GM12878 (cell line): ENCODE data around the gene UFSP2. TPM values are rescaled to one million over a fixed set of nuclear protein-coding genes. Genes with fewer than 3 reads are reported as not detected.
A peak's percentile ranks its signal among the peaks of the same experiment; 100 is the strongest.

Experiments used
- ATAC-seq: fragments of 200-7000 bp; cut with Tn5 transposase; 3 replicates; pipeline ENCODE4 v1.9.1; 2020; ENCODE audit warnings: mild to moderate bottlenecking, moderate library complexity
- BruUV-seq: library from RNA; stranded (reverse); fragments of 400-500 nt; replicated peaks from 2 replicates; lab custom pipeline; 2021; lab: Mats Ljungman, UMichigan
- CTCF ChIA-PET: fragments of 300-600 bp; sonication (Branson Sonifier 250); formaldehyde crosslinking; extraction: SDS; loops from one replicate; lab custom pipeline; 2021; ENCODE audit warnings: inconsistent platforms; lab: Yijun Ruan, JAX
- POLR2A ChIA-PET: fragments of 350-600 bp; formaldehyde crosslinking; extraction: SDS; loops from one replicate; lab custom pipeline; 2021; ENCODE audit warnings: inconsistent platforms; lab: Charles Lee
- RAD21 ChIA-PET: fragments of 300-600 bp; sonication (Branson Sonifier 250); formaldehyde crosslinking; loops from one replicate; lab custom pipeline; 2023; ENCODE audit warnings: antibody characterized with exemption; ENCODE audit not compliant: unreplicated experiment; lab: Charles Lee
- SMC1A ChIA-PET: fragments of 300-600 bp; sonication (Branson Sonifier 250); formaldehyde crosslinking; loops from one replicate; lab custom pipeline; 2023; ENCODE audit not compliant: unreplicated experiment, uncharacterized antibody; lab: Charles Lee
- DNase-seq: peaks from one replicate; pipeline ENCODE4 v3.0.0-alpha.2; 2011; ENCODE audit warnings: low read depth, low spot score
- FAIRE-seq: peaks from 3 replicates; lab custom pipeline; 2011; peaks lifted over from hg19 to GRCh38; lab: Jason Lieb, UNC
- H2AFZ ChIP-seq: 2 replicates; pipeline ENCODE4 v1.6.0; 2011; ENCODE audit warnings: low read depth, low read length, control low read depth; ENCODE audit not compliant: control insufficient read depth
- H3K27ac ChIP-seq: 2 replicates; pipeline ENCODE4 v1.5.1; 2011; ENCODE audit warnings: control low read depth; ENCODE audit not compliant: control insufficient read depth, insufficient read depth
- H3K27me3 ChIP-seq, 2 experiments: replicated peaks in 1 of 2; 2 replicates each; pipeline versions ENCODE4 v1.6.0 to v1.6.1; 2011; ENCODE audit warnings: low read length in 1 of 2; ENCODE audit not compliant: control insufficient read depth in 2 of 2, insufficient read depth in 2 of 2
- H3K36me3 ChIP-seq, 2 experiments: 2 replicates each; pipeline ENCODE4 v1.5.1; 2011; ENCODE audit warnings: low read length in 1 of 2; ENCODE audit not compliant: control insufficient read depth in 2 of 2, insufficient read depth in 2 of 2
- H3K4me1 ChIP-seq: 2 replicates; pipeline ENCODE4 v1.6.1; 2011; ENCODE audit warnings: mild to moderate bottlenecking, low read length, moderate library complexity, mixed read lengths; ENCODE audit not compliant: control insufficient read depth, insufficient read depth
- H3K4me2 ChIP-seq: 2 replicates; pipeline ENCODE4 v1.6.0; 2011; ENCODE audit warnings: control low read depth; ENCODE audit not compliant: control insufficient read depth, insufficient read depth
- H3K4me3 ChIP-seq: fragments of 200-600 bp; sonication (generic); 2 replicates; pipeline ENCODE4 v1.5.1; 2016
- H3K79me2 ChIP-seq: 2 replicates; pipeline ENCODE4 v1.6.0; 2011; ENCODE audit warnings: low read length; ENCODE audit not compliant: control insufficient read depth, insufficient read depth
- H3K9ac ChIP-seq: 2 replicates; pipeline ENCODE4 v1.8.0; 2011; ENCODE audit warnings: low read length, control low read depth, mixed read lengths; ENCODE audit not compliant: control insufficient read depth, insufficient read depth
- H3K9me3 ChIP-seq: replicated peaks from 3 replicates; pipeline ENCODE4 v1.5.1; 2011; ENCODE audit warnings: mild to moderate bottlenecking, low read length; ENCODE audit not compliant: control insufficient read depth, insufficient read depth
- H4K20me1 ChIP-seq: 2 replicates; pipeline ENCODE4 v1.6.0; 2011; ENCODE audit not compliant: control insufficient read depth, insufficient read depth
- BACH1 ChIP-seq: fragments of 450-650 bp; IDR thresholded peaks from 2 replicates; pipeline ENCODE4 v1.6.1; 2017; ENCODE audit warnings: mild to moderate bottlenecking, borderline replicate concordance
- BMI1 ChIP-seq: fragments of 450-650 bp; IDR thresholded peaks from 2 replicates; pipeline ENCODE4 v1.6.1; 2016; ENCODE audit warnings: mild to moderate bottlenecking, moderate library complexity, borderline replicate concordance
- CBX5 ChIP-seq: sonication (generic); IDR thresholded peaks from 2 replicates; pipeline ENCODE4 v1.6.1; 2016; ENCODE audit warnings: low read depth, moderate library complexity, mild to moderate bottlenecking, inconsistent platforms
- CTCF ChIP-seq, 3 experiments: IDR thresholded peaks in 2 of 3; conservative IDR thresholded peaks in 1 of 3; 2 replicates each; pipeline ENCODE4 v1.5.1; 2011; ENCODE audit warnings: low read depth in 3 of 3, low read length in 3 of 3, mild to moderate bottlenecking in 3 of 3, control low read depth in 2 of 3, moderate library complexity in 2 of 3, inconsistent platforms in 1 of 3, mixed read lengths in 1 of 3; ENCODE audit not compliant: control insufficient read depth in 2 of 3, insufficient read depth in 1 of 3; ENCODE audit errors: extremely low read depth in 1 of 3
- DPF2 ChIP-seq: fragments of 450-650 bp; IDR thresholded peaks from 2 replicates; pipeline ENCODE4 v1.6.1; 2017; ENCODE audit warnings: mild to moderate bottlenecking
- EGR1 ChIP-seq, 2 experiments: IDR thresholded peaks; 1 replicate in 1 of 2; 2 replicates in 1 of 2; pipeline ENCODE4 v1.6.1; 2011 to 2012; ENCODE audit warnings: low read depth in 2 of 2, low read length in 2 of 2, borderline replicate concordance in 1 of 2, mild to moderate bottlenecking in 1 of 2, moderate library complexity in 1 of 2
- ETV6 ChIP-seq, 2 experiments: fragments of 450-650 bp in 1 of 2; IDR thresholded peaks in 1 of 2; conservative IDR thresholded peaks in 1 of 2; 2 replicates each; pipeline ENCODE4 v1.6.1; 2014; ENCODE audit warnings: antibody characterized with exemption in 1 of 2, borderline replicate concordance in 1 of 2, low read depth in 1 of 2, mild to moderate bottlenecking in 1 of 2, moderate library complexity in 1 of 2
- IKZF2 ChIP-seq, 2 experiments: fragments of 450-650 bp; IDR thresholded peaks; 2 replicates each; pipeline ENCODE4 v1.6.1; 2017; ENCODE audit warnings: mild to moderate bottlenecking in 2 of 2, moderate library complexity in 2 of 2
- KLF5 ChIP-seq: fragments of 450-650 bp; IDR thresholded peaks from 2 replicates; pipeline ENCODE4 v1.6.1; 2014; ENCODE audit warnings: mild to moderate bottlenecking; ENCODE audit not compliant: partially characterized antibody
- MEF2A ChIP-seq: IDR thresholded peaks from 2 replicates; pipeline ENCODE4 v1.6.1; 2011; ENCODE audit warnings: low read depth, mild to moderate bottlenecking, low read length, moderate library complexity; ENCODE audit not compliant: insufficient read depth
- NKRF ChIP-seq: fragments of 450-650 bp; conservative IDR thresholded peaks from 2 replicates; pipeline ENCODE4 v1.6.1; 2017; ENCODE audit warnings: mild to moderate bottlenecking, moderate library complexity
- POLR2AphosphoS5 ChIP-seq: IDR thresholded peaks from 2 replicates; pipeline ENCODE4 v1.6.1; 2011; ENCODE audit warnings: mild to moderate bottlenecking, low read length, inconsistent platforms
- RB1 ChIP-seq: fragments of 450-650 bp; formaldehyde crosslinking; IDR thresholded peaks from 2 replicates; pipeline ENCODE4 v1.6.1; 2017; ENCODE audit warnings: mild to moderate bottlenecking, borderline replicate concordance
- RFX5 ChIP-seq: IDR thresholded peaks from 2 replicates; pipeline ENCODE4 v1.6.1; 2011; ENCODE audit warnings: low read depth, low read length, improper control_type of control experiment
- SPI1 ChIP-seq: IDR thresholded peaks from 2 replicates; pipeline ENCODE4 v1.6.1; 2011; ENCODE audit warnings: low read depth, mild to moderate bottlenecking, low read length, moderate library complexity, borderline replicate concordance; ENCODE audit not compliant: insufficient read depth
- YBX1 ChIP-seq: fragments of 450-650 bp; IDR thresholded peaks from 2 replicates; pipeline ENCODE4 v1.6.1; 2016; ENCODE audit warnings: antibody characterized with exemption
- ZNF24 ChIP-seq: fragments of 450-650 bp; IDR thresholded peaks from 2 replicates; pipeline ENCODE4 v1.6.1; 2017; ENCODE audit warnings: antibody characterized with exemption, mild to moderate bottlenecking
- ZNF274 ChIP-seq: IDR thresholded peaks from one replicate; pipeline ENCODE4 v1.8.0; 2011; ENCODE audit not compliant: insufficient read length, insufficient read depth
- WGBS: methylation state at CpG from one replicate; pipeline ENCODE4 v1.1.6; 2016; ENCODE audit warnings: low lambda C conversion rate; ENCODE audit not compliant: insufficient replicate concordance, insufficient coverage; ENCODE audit errors: missing lambda C conversion rate; 5-methylcytosine and 5-hydroxymethylcytosine counted together
- in situ Hi-C: fragments of 300-500 bp; cut with MboI; formaldehyde crosslinking; loops from 9 replicates; pipeline ENCODE4 v1.14.3; 2018; ENCODE audit warnings: mixed read lengths
- intact Hi-C: fragments of 100-400 bp; cut with micrococcal nuclease; formaldehyde crosslinking; loops from one replicate; pipeline ENCODE4 v1.14.2; 2022; ENCODE audit not compliant: unreplicated experiment
- polyA plus RNA-seq, 11 experiments: library from polyadenylated mRNA; depleted of rRNA in 4 of 11; unstranded in 6 of 11; stranded (reverse) in 5 of 11; fragments of >200 nt; fragmentation: Nextera tagmentation in 4 of 11; fragmentation: Illumina TruSeq in 1 of 11; extraction: Ambion mirVana in 4 of 11; extraction: Trizol in 1 of 11; gene quantifications; 1 replicate in 1 of 11; 2 replicates in 10 of 11; pipeline versions ENCODE4 v1.2.1 to v1.2.3, GENCODE V29; 2011 to 2016; ENCODE audit warnings: inconsistent platforms in 2 of 11, missing spikeins in 2 of 11, low read depth in 1 of 11
- total RNA-seq, 4 experiments: library from RNA; depleted of rRNA in 3 of 4; stranded (reverse); fragments of >200 nt in 3 of 4; fragmentation: Illumina TruSeq in 1 of 4; extraction: Trizol in 1 of 4; gene quantifications; 2 replicates each; pipeline versions ENCODE4 v1.2.1 to v1.2.3, GENCODE V29; 2013 to 2021

Gene UFSP2
- total and polyA plus RNA-seq, 10 of the 15 experiments (the other 5 are each of a cell fraction or from before 2014, with no cell fraction given) = 25.4 to 53.1 (median 37.7) TPM

GRCh38 chr4:185471235-185472102 lies 45.7 kb upstream of the UFSP2 start, which contains the start of gene CCDC110:
TSS of gene CCDC110 (minus strand) at chr4:185471733. CDS start at chr4:185471683, 50 bp downstream.
- POLR2A ChIA-PET = interaction anchor here (0.7 kb wide), 1 partner anchor 215 kb away, joined by 3 read pairs; no protein-coding TSS in a partner anchor
- H3K4me3 ChIP-seq = peak within 1 kb of the TSS; percentile 78
- peak within 1 kb of the TSS; percentile 81 for H3K27ac ChIP-seq
- ATAC-seq (peak; percentile 94), DNase-seq (peak; percentile 47), FAIRE-seq (no peak)
- no peaks in the 10 kb centered on the region for H4K20me1 ChIP-seq
- SMC1A ChIA-PET = interaction anchor here (0.6 to 1.2 kb wide), 3 partner anchors 22 to 126 kb away, joined by 3 to 7 read pairs (median 3); no protein-coding TSS in a partner anchor
- peaks cover 13% of the 10 kb centered on the region for H3K4me1 ChIP-seq
- H2AFZ ChIP-seq = peak within 1 kb of the TSS; percentile 98
- peaks cover 0 to 2% of the 10 kb centered on the region in 2 experiments; a peak in 1 of 4 replicates for H3K27me3 ChIP-seq
- intact Hi-C loops (loop anchor here (1.0 to 10.0 kb wide), 3 partner anchors 77 to 553 kb away; partner anchors contain the start of gene LRP2BP), in situ Hi-C loops (no loop called here)
- RAD21 ChIA-PET = interaction anchor here (1.0 to 1.2 kb wide), 2 partner anchors 126 to 280 kb away, joined by 3 to 4 read pairs; no protein-coding TSS in a partner anchor
- CTCF ChIA-PET = interaction anchor here (0.6 to 3.9 kb wide), 8 partner anchors 11 to 472 kb away, joined by 3 to 27 read pairs (median 3); partner anchors contain the start of gene UFSP2
- no peaks in the 10 kb centered on the region for H3K36me3 ChIP-seq
- H3K4me2 ChIP-seq = peak within 1 kb of the TSS; percentile 83
- H3K9ac ChIP-seq = peak within 1 kb of the TSS; percentile 74
- no peaks in the 10 kb centered on the region; the same call in none of the 2 replicates for H3K79me2 ChIP-seq
- BruUV-seq = no TSS peak
- under 1% methylated on average over 33 of the region's 93 CpGs for WGBS
- H3K9me3 ChIP-seq = no peaks in the 10 kb centered on the region; the same call in 2 of the 3 replicates
- TF ChIP-seq YBX1 = no peak
- no peak for TF ChIP-seq SPI1
- no peak for TF ChIP-seq RFX5
- TF ChIP-seq POLR2AphosphoS5 = peak; percentile 48; the same call in 1 of the 2 replicates
- peak; percentile 44 for TF ChIP-seq KLF5
- no peak for TF ChIP-seq MEF2A
- 0 out of 2 replicates have a peak, but pooled peaks have one; percentile 14 for TF ChIP-seq BACH1
- no peak for TF ChIP-seq BMI1
- TF ChIP-seq IKZF2 (IDR thresholded peaks at IDR 0.05) = no peak
- peak; percentile 40 to 72 (median 56); a peak in 5 of 6 replicates for TF ChIP-seq CTCF (IDR thresholded peaks at IDR 0.05 in 2 of 3, conservative IDR thresholded peaks at IDR 0.05 in 1 of 3; ENCODE audit: control insufficient read depth in 2 of 3, extremely low read depth in 1 of 3, insufficient read depth in 1 of 3, low read depth in 3 of 3, low read length in 3 of 3)
- TF ChIP-seq ZNF274 = no peak
- TF ChIP-seq EGR1 (IDR thresholded peaks at IDR 0.05; ENCODE audit: borderline replicate concordance in 1 of 2, low read depth in 2 of 2, low read length in 2 of 2) = 0 out of 3 replicates have a peak, but pooled peaks of 1 of the 2 experiments have one; percentile 2
- 0 out of 2 replicates have a peak, but pooled peaks have one; percentile 61 for TF ChIP-seq RB1
- TF ChIP-seq CBX5 = 0 out of 2 replicates have a peak, but pooled peaks have one; percentile 16
- TF ChIP-seq ETV6 (conservative IDR thresholded peaks at IDR 0.05 in 1 of 2, IDR thresholded peaks at IDR 0.05 in 1 of 2; ENCODE audit: borderline replicate concordance in 1 of 2, low read depth in 1 of 2) = no peak
- no peak for TF ChIP-seq ZNF24
- peak; percentile 75; the same call in 1 of the 2 replicates for TF ChIP-seq DPF2
- 0 out of 2 replicates have a peak, but pooled peaks have one; percentile 51 for TF ChIP-seq NKRF
